RWPE2 (cell line): ENCODE results near the gene LKAAEAR1.

Source experiments
- ATAC-seq: fragments of 200-7000 bp; cut with Tn5 transposase; 3 replicates; pipeline ENCODE4 v1.9.1; 2021; ENCODE audit warnings: low read depth
- DNase-seq: peaks from one replicate; pipeline ENCODE4 v3.0.0-alpha.2; 2020; ENCODE audit warnings: low spot score
- H3K27ac ChIP-seq: fragments of 450-650 bp; 2 replicates; pipeline ENCODE4 v1.5.1; 2017; ENCODE audit warnings: mild to moderate bottlenecking; ENCODE audit not compliant: poor library complexity, severe bottlenecking
- H3K27me3 ChIP-seq: fragments of 250-450 bp; sonication (Bioruptor Pico); 2 replicates; pipeline ENCODE4 v1.5.1; 2021; ENCODE audit warnings: mild to moderate bottlenecking, moderate library complexity; ENCODE audit not compliant: insufficient read depth, poor library complexity, severe bottlenecking
- H3K36me3 ChIP-seq: fragments of 250-450 bp; sonication (Bioruptor Pico); 2 replicates; pipeline ENCODE4 v1.5.1; 2020; ENCODE audit warnings: low read depth, mild to moderate bottlenecking, moderate library complexity
- H3K4me1 ChIP-seq: fragments of 250-450 bp; sonication (Bioruptor Pico); 2 replicates; pipeline ENCODE4 v1.5.1; 2021; ENCODE audit warnings: mild to moderate bottlenecking, moderate library complexity; ENCODE audit not compliant: insufficient read depth, poor library complexity, severe bottlenecking
- H3K4me3 ChIP-seq: fragments of 250-450 bp; sonication (Bioruptor Pico); 2 replicates; pipeline ENCODE4 v1.5.1; 2021; ENCODE audit warnings: mild to moderate bottlenecking, moderate library complexity; ENCODE audit not compliant: severe bottlenecking
- H3K9me3 ChIP-seq: fragments of 250-450 bp; sonication (Bioruptor Pico); 2 replicates; pipeline ENCODE4 v1.5.1; 2021; ENCODE audit warnings: mild to moderate bottlenecking, moderate library complexity; ENCODE audit not compliant: severe bottlenecking
- CTCF ChIP-seq: fragments of 450-650 bp; IDR thresholded peaks from one replicate; pipeline ENCODE4 v1.5.1; 2017; ENCODE audit warnings: mild to moderate bottlenecking, moderate library complexity; ENCODE audit not compliant: poor library complexity, severe bottlenecking

The LKAAEAR1 gene

GRCh38 chr20:64075556-64075955, 8.6 kb downstream of the LKAAEAR1 start:
- Histone ChIP-seq H3K9me3 (no peaks in the 10 kb centered on the region), H3K4me1 (peaks cover 10% of the 10 kb centered on the region), H3K27ac (no peak overlapping the region), H3K27me3 (no peaks in the 10 kb centered on the region), H3K4me3 (no peak overlapping the region), H3K36me3 (no peaks in the 10 kb centered on the region)
- ATAC-seq: no peak
- no peak for DNase-seq
- no peak for TF ChIP-seq CTCF

DNA sequence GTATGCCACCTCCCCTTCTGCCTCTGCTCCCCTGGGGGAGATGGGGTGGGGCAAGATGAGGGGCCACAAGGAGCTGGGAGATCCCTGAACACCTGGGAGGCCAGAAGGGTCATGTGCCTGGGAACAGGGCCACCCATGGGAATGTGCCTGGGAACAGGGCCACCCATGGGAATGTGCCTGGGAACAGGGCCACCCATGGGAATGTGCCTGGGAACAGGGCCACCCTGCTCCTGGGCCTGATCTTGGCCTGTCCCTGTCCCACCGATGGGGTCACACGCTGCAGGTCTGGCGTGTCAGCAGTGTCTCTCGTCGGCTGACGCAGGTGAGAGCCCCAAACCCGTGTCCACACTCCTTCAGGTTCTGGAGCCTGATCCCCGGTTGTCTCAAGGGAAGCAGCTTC, 9.2 kb downstream of the LKAAEAR1 start:
- DNase-seq: no peak
- Histone ChIP-seq H3K4me1 (peaks cover 10% of the 10 kb centered on the region), H3K27me3 (no peaks in the 10 kb centered on the region), H3K36me3 (no peaks in the 10 kb centered on the region), H3K9me3 (no peaks in the 10 kb centered on the region), H3K27ac (no peak overlapping the region), H3K4me3 (no peak overlapping the region)
- ATAC-seq: no peak
- TF ChIP-seq CTCF: no peak

DNA sequence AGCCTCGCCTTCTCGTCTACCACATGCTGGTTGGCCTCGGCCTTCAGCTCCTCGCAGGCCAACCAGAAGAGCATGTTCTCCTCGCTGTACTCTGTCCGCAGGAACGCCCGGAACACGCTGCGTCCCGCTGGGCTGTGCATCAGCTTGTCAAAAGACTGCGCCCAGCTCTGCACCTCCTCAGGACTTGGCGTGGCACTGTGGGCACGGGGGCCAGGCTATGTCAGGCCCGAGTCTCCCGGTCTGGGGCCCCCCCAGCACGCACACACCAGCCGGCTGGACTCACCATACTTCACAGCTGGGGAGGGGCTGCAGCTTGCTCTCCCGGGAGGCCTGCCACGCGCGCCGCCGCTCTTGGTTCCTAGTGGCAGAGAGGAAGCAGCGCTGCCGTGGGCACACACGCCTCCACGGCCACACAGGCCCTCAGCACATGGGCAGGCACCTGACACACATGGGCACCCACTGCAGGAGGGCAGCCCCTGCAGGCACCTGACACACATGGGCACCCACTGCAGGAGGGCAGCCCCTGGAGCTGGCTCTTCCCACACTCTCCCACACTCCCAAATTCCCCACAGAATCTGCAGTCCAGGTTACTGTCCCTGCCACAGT, 9.9 kb downstream of the LKAAEAR1 start:
- no peak overlapping the region for H3K4me3 ChIP-seq
- ATAC-seq: no peak
- H3K27ac ChIP-seq: no peak overlapping the region
- no peak for DNase-seq
- peaks cover 10% of the 10 kb centered on the region for H3K4me1 ChIP-seq
- no peak for TF ChIP-seq CTCF
- no peaks in the 10 kb centered on the region for H3K36me3 ChIP-seq
- H3K9me3 ChIP-seq: no peaks in the 10 kb centered on the region
- H3K27me3 ChIP-seq: no peaks in the 10 kb centered on the region

DNA sequence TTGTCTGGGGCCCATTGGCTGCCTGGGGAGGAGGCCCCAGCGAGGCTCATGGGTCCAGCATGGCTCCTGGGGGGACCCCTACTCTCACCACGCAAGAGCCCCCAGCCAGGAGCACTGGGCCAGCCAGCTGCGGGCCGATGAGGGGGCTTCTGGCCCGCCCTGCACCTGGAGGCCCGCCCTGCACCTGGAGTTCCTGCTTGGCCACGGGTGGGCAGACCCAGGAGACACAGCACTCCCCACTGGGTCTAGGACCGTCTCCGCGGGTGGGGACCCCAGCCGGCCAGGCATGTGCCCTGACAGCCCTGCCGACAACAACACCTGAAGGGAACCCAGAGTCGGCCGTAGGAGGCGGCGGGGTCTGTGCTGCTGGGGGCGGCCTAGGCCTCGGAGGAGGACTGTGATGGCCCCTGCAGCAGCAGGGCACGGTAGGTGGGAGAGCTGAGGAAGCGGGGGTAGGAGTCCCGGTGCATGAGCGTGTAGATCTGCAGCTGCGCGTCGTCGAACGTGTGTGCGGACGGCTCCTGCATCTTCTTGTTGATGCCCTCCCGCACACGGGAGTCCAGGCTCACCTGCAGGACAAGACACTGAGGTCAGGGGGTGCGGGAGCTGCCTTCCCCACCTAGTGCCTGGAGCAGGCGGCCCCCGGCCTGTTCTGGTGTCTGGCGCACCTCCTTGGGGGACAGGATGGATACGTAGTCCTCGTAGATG, 10.6 kb downstream of the LKAAEAR1 start:
- H3K27me3 ChIP-seq: no peaks in the 10 kb centered on the region
- H3K4me1 ChIP-seq: peaks cover 6% of the 10 kb centered on the region
- H3K27ac ChIP-seq: no peak overlapping the region
- no peaks in the 10 kb centered on the region for H3K36me3 ChIP-seq
- no peak for ATAC-seq
- H3K9me3 ChIP-seq: no peaks in the 10 kb centered on the region
- no peak for TF ChIP-seq CTCF
- H3K4me3 ChIP-seq: no peak overlapping the region
- no peak for DNase-seq

GRCh38 chr20:64072498-64073063, 11.6 kb downstream of the LKAAEAR1 start:
- no peak overlapping the region for H3K4me3 ChIP-seq
- H3K27ac ChIP-seq: no peak overlapping the region
- no peak for ATAC-seq
- DNase-seq: no peak
- no peaks in the 10 kb centered on the region for H3K27me3 ChIP-seq
- no peaks in the 10 kb centered on the region for H3K9me3 ChIP-seq
- no peak for TF ChIP-seq CTCF
- no peaks in the 10 kb centered on the region for H3K4me1 ChIP-seq
- H3K36me3 ChIP-seq: no peaks in the 10 kb centered on the region
